ENCODE results near the gene RAPGEF2. TPM values are rescaled to one million over a fixed set of nuclear protein-coding genes. Genes with fewer than 3 reads are reported as not detected.
"Not testable (repeated sequence)": the region's sequence is repeated elsewhere in the genome, so short reads cannot be mapped to it uniquely, and the experiment has no call there.

RAPGEF2 gene
- total RNA-seq, 1 experiment from 2014 or later, result 10.8 TPM

DNA sequence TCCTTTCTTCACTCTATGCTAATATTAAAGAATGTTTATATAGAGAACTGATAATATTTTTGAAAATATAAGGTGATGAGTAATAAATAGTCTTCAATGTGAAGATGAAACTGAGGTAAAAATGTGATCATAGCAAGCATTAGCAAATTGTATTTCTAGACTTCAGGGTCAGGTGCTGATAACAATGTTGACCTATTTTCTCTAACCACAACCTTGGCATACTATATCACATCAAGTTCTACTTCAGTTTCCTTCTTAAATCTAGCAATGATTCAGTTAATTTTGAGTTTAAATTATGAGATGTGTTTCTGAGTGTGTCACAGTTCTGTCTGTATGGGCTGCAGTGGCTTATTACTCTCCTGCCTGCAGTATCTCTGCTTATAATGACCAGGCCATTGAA lies 209.4 kb downstream of the RAPGEF2 start:
- DNase-seq (ENCODE audit: low spot score), result no peak

GRCh38 chr4:159315879-159316278 lies 213.0 kb downstream of the RAPGEF2 start:
- not testable (repeated sequence) for DNase-seq (ENCODE audit: low spot score)

DNA sequence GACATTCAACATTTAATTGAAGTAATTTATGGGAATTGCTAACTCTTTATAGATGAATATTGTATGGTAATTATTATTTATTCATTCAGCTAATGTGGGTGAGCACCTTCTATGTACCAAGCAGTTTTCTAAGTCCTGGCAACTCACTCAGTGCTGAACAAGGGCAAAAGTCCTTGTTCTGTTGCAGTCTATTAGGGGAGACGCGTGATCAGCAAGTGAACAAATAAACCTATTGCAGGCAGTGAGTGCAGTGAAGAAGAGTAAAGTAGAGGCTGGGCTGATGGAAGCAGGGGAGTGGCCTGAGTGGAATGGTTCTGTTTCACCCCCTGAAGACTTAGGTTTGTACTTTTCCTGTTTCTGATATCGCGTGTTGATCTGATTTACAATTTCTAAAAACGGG lies 214.3 kb downstream of the RAPGEF2 start:
- DNase-seq (ENCODE audit: low spot score), result no peak

- no peak for DNase-seq (ENCODE audit: low spot score)
These were observed 216.1 kb downstream of the RAPGEF2 start for GRCh38 chr4:159319027-159319426.

DNA sequence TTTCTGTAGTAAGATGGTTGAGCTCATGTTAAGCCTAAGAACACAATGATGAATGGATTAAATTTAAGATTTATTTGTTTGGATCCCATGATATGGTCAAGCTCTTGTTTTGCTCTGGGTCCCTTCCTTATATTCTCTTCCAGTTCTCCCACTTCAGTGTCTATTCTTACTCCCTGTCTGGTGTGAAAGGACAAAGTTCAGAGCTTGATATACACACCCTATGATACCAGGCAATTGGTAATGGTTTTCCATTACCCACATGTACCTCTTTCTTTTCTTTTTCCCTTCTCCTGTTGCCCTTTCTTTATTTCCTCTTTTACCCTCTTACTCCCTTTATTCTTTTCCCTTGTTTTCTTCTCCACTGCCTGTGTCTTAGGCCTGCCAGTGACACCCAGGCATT lies 223.6 kb downstream of the RAPGEF2 start:
- DNase-seq (ENCODE audit: low spot score), result no peak

- no peak for DNase-seq (ENCODE audit: low spot score)
These were observed 225.9 kb downstream of the RAPGEF2 start for GRCh38 chr4:159328766-159329165.

- DNase-seq (ENCODE audit: low spot score), result no peak
These were observed 231.6 kb downstream of the RAPGEF2 start for GRCh38 chr4:159334461-159334860.

- no peak for DNase-seq (ENCODE audit: low spot score)
These were observed 234.2 kb downstream of the RAPGEF2 start for GRCh38 chr4:159337041-159337440.

- DNase-seq (ENCODE audit: low spot score), result no peak
These were observed 238.6 kb downstream of the RAPGEF2 start for GRCh38 chr4:159341522-159341921.

DNA sequence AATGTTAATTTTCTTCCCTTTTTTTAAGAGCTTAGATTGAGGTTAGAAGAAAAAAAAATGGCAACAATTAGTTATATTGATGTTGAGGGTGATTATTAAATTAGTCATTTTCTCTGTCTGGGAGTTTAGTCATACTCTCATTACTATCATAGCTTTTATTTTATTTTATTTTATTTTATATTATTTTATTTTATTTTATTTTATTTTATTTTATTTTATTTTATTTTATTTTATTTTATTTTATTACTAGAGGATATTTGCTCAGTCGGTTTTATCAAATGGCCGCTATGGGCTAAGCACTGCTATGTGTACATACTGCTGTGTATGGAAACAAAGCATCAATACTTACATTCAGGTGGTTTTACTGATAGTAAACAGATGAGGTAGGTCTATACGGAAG lies 239.5 kb downstream of the RAPGEF2 start:
- DNase-seq (ENCODE audit: low spot score), result no peak

DNA sequence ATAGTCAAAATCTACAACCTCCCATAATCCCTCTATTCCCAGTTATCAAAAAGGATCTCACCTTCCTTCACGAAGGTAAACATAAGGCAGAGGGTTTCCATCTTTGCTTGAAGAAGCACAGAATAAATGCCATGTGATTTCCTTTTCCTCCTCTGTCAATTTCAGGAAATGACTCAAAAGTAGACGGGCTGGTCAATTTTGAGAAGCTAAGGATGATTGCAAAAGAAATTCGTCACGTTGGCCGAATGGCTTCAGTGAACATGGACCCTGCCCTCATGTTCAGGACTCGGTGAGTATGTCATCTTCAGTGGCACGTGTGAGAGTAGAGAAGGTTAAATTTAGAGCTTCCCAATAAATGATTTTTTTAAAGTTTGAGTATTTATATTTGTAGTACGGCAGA lies 240.2 kb downstream of the RAPGEF2 start:
- no peak for DNase-seq (ENCODE audit: low spot score)

DNA sequence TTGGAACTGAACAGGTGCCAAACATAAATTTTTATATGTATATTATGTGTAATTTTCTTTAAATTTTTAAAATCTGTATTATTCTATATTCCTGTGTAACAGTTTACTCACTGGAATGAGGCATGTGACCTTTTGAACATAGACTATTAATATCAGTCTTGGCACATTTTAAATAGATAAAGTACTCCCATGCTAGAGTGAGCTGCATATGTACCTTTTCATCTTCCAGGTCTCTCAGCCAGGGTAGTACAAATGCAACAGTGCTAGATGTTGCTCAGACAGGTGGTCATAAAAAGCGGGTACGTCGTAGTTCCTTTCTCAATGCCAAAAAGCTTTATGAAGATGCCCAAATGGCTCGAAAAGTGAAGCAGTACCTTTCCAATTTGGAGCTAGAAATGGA lies 242.0 kb downstream of the RAPGEF2 start:
- DNase-seq (ENCODE audit: low spot score), result no peak

DNA sequence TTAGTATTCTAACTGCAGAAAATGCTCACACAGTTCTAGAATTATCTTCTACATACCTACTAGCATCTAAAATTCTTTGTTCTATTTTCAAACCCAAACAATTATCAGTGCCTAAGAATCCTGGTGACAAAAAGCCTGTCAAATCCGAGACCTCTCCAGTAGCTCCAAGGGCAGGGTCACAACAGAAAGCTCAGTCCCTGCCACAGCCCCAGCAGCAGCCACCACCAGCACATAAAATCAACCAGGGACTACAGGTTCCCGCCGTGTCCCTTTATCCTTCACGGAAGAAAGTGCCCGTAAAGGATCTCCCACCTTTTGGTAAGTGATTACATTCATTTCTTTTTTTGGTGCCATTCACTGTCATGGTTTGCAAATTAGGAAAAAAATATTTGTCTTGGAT lies 243.8 kb downstream of the RAPGEF2 start:
- DNase-seq (ENCODE audit: low spot score), result no peak

DNA sequence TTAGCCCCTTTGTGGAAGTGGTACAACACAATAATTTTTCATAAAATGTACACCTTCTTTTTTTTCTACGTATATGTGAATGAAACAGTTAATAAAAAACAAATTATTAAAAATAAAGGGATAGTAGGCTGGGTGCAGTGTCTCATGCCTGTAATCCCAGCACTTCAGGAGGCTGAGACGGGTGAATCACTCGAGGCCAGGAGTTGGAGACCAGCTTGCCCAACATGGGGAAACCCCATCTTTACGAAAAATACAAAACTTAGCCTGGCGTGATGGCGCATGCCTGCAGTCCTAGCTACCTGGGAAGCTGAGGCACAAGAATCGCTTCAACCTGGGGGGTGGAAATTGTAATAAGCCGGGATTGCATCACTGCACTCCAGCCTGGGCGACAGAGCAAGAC lies 244.9 kb downstream of the RAPGEF2 start:
- DNase-seq (ENCODE audit: low spot score), result no peak

DNA sequence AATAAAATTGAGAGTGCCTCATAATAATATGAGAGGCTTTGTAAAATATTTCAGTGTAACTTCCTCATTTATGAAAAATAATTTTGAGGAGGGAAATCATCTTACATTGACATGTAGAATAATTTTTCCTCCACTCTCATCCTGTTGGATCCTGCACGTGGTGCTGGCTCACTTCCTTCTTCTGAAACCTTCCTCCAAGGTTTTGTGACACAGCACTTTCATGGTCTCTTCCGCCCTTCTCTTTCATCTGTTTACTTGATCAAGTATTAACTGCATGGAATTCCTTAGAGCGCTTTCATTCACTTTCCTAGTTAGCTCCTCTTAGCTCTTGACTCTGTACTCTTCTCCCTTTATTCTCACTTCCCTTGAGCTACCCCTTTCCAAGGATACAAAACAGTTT lies 246.5 kb downstream of the RAPGEF2 start:
- DNase-seq (ENCODE audit: low spot score), result no peak

DNA sequence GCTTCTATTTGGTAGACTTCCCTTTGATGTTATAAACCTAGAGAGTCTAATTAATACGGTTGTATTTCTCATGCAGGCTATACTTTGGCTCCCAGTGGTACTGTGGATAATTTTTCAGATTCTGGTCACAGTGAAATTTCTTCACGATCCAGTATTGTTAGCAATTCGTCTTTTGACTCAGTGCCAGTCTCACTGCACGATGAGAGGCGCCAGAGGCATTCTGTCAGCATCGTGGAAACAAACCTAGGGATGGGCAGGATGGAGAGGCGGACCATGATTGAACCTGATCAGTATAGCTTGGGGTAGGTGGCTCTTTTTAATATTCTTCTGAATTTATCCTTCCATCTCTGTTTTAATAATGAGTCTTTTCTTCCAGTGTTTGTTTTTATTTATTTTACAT lies 249.7 kb downstream of the RAPGEF2 start:
- DNase-seq (ENCODE audit: low spot score), result no peak

DNA sequence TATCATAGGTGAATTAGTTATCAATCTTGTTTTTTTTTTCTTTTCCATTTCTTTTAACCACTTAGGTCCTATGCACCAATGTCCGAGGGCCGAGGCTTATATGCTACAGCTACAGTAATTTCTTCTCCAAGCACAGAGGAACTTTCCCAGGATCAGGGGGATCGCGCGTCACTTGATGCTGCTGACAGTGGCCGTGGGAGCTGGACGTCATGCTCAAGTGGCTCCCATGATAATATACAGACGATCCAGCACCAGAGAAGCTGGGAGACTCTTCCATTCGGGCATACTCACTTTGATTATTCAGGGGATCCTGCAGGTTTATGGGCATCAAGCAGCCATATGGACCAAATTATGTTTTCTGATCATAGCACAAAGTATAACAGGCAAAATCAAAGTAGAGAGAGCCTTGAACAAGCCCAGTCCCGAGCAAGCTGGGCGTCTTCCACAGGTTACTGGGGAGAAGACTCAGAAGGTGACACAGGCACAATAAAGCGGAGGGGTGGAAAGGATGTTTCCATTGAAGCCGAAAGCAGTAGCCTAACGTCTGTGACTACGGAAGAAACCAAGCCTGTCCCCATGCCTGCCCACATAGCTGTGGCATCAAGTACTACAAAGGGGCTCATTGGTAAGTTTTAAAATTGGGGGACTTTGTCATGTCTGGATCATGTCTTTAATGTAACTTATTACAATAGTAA lies 250.7 kb downstream of the RAPGEF2 start:
- DNase-seq (ENCODE audit: low spot score), result no peak

- DNase-seq (ENCODE audit: low spot score), result no peak
These were observed 252.6 kb downstream of the RAPGEF2 start for GRCh38 chr4:159355466-159355865.

DNA sequence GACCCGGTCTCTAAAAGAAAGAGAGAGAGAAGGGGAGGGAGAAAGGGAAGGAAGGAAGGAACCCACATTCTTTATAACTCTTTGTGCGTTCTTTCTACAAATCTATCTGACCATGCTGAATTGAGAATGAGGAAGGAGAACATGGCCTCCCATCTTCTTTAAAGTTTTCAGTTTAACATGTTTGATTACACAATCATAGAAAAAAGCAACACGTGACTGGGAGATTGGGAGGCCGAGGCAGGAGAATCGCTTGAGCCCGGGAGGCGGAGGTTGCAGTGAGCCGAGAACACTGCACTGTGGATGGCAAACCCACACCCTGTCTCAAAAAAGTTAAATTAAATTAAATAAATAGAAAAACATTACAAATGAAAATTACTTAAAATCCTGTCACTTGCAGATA lies 254.5 kb downstream of the RAPGEF2 start:
- DNase-seq (ENCODE audit: low spot score), result no peak

- DNase-seq (ENCODE audit: low spot score), result no peak
These were observed 255.3 kb downstream of the RAPGEF2 start for GRCh38 chr4:159358226-159358625.

- no peak for DNase-seq (ENCODE audit: low spot score)
These were observed 257.7 kb downstream of the RAPGEF2 start for GRCh38 chr4:159360549-159360948.

GRCh38 chr4:159363361-159363760 lies 260.5 kb downstream of the RAPGEF2 start:
- no peak for DNase-seq (ENCODE audit: low spot score)

DNA sequence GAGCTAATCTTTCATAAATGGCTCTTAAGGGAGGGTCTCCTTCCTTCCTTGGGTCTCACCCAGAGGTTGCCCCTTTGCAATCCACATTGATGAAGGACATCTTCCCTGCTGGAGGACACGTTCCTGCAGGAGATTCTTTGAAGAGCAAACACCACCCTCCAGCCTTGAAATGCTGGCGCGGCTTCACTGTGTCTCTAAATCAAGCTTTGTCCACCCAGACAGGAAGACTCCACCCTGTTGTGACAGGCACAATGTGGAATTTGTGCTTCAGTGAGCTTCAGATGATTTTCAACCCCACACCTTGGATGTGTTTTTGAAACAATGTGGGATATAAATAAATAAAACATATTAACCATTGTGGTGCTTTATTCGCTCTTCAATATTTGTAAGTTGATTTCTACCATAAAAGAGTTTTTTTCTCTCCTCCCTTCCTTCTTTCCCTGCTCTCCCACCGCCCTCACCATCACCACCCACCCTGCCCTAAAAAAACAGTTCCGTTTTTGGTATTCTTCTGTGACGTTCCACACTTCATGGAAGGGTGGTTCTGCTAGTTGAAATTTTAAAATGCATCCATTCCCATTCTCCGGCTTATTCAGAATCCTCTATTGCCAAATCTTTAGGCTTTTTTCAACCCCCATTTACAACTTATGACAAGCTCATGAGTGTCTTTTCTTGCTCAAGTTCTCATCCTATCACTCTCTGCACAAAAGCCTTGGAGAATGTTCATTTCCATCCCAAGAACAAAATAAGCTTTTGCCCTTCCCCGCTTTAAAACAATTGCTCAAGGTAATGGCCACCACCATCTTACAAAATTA lies 264.3 kb downstream of the RAPGEF2 start:
- DNase-seq (ENCODE audit: low spot score), result peak; percentile 33
